GM18867 (cell line): ENCODE data around the gene GGT5.
"Not testable (repeated sequence)": the region's sequence is repeated elsewhere in the genome, so short reads cannot be mapped to it uniquely, and the experiment has no call there.

Experiments used
- ATAC-seq: cut with Tn5 transposase; IDR thresholded peaks from one replicate; pipeline ENCODE4 v1.9.1; 2021; ENCODE audit warnings: mild to moderate bottlenecking, moderate library complexity; ENCODE audit not compliant: unreplicated experiment

GGT5 gene

GRCh38 chr22:24207264-24208011 is 37.4 kb downstream of the GGT5 start:
- no peak for ATAC-seq

GRCh38 chr22:24206460-24207263 is 38.2 kb downstream of the GGT5 start:
- ATAC-seq, result not testable (repeated sequence)

- no peak for ATAC-seq
Observed at GRCh38 chr22:24205438-24206195, 39.3 kb downstream of the GGT5 start.

- ATAC-seq, result not testable (repeated sequence)
Observed at GRCh38 chr22:24203856-24204255, 41.0 kb downstream of the GGT5 start.

GRCh38 chr22:24201681-24202614 is 42.9 kb downstream of the GGT5 start:
- no peak for ATAC-seq

GRCh38 chr22:24200619-24201212 is 44.2 kb downstream of the GGT5 start:
- no peak for ATAC-seq

GRCh38 chr22:24198682-24199052 is 46.2 kb downstream of the GGT5 start:
- ATAC-seq, result no peak

- ATAC-seq, result no peak
Observed at GRCh38 chr22:24191893-24192292, 53.0 kb downstream of the GGT5 start.

GRCh38 chr22:24191381-24191841 is 53.5 kb downstream of the GGT5 start:
- ATAC-seq, result no peak

- ATAC-seq, result no peak
Observed at GRCh38 chr22:24190596-24191208, 54.2 kb downstream of the GGT5 start.

GRCh38 chr22:24190159-24190540 is 54.7 kb downstream of the GGT5 start:
- no peak for ATAC-seq

GRCh38 chr22:24189249-24190158 is 55.4 kb downstream of the GGT5 start:
- ATAC-seq, result no peak

GRCh38 chr22:24188705-24189248 is 56.1 kb downstream of the GGT5 start:
- ATAC-seq, result no peak

- no peak for ATAC-seq
Observed at GRCh38 chr22:24187731-24188644, 56.9 kb downstream of the GGT5 start.

- no peak for ATAC-seq
Observed at GRCh38 chr22:24186892-24187670, 57.8 kb downstream of the GGT5 start.

- ATAC-seq, result no peak
Observed at GRCh38 chr22:24186352-24186740, 58.5 kb downstream of the GGT5 start.
